WTC11 (cell line): ENCODE measurements around the gene SORCS2. TPM values are rescaled to one million over a fixed set of nuclear protein-coding genes. Genes with fewer than 3 reads are reported as not detected.

Source experiments
- ATAC-seq: fragments of 200-7000 bp; cut with Tn5 transposase; 2 replicates; pipeline ENCODE4 v1.10.0; 2021; ENCODE audit warnings: mild to moderate bottlenecking, moderate library complexity
- CTCF ChIA-PET: fragments of 300-600 bp; sonication (Branson Sonifier 250); formaldehyde crosslinking; loops from one replicate; lab custom pipeline; 2021; ENCODE audit warnings: antibody characterized with exemption; lab: Charles Lee
- POLR2A ChIA-PET: fragments of 350-600 bp; sonication (Branson Sonifier 250); formaldehyde crosslinking; loops from one replicate; lab custom pipeline; 2021; ENCODE audit warnings: antibody characterized with exemption; lab: Charles Lee
- DNase-seq: peaks from one replicate; pipeline ENCODE4 v3.0.0; 2021; ENCODE audit warnings: low spot score
- H3K27ac Mint-ChIP-seq: 2 replicates; pipeline ENCODE4 v1.8.0; 2021; ENCODE audit warnings: mixed read lengths
- H3K27me3 Mint-ChIP-seq: 2 replicates; pipeline ENCODE4 v1.8.0; 2021; ENCODE audit warnings: low read depth, mild to moderate bottlenecking, moderate library complexity, mixed read lengths
- H3K36me3 Mint-ChIP-seq: 2 replicates; pipeline ENCODE4 v1.8.0; 2021; ENCODE audit warnings: mixed read lengths
- H3K4me1 Mint-ChIP-seq: 2 replicates; pipeline ENCODE4 v1.8.0; 2022; ENCODE audit warnings: mixed read lengths
- H3K4me3 Mint-ChIP-seq: 2 replicates; pipeline ENCODE4 v1.8.0; 2021; ENCODE audit warnings: mild to moderate bottlenecking, moderate library complexity, mixed read lengths
- H3K9me3 Mint-ChIP-seq: 2 replicates; pipeline ENCODE4 v1.8.0; 2021; ENCODE audit warnings: mixed read lengths
- E2F1 ChIP-seq: sonication (generic); formaldehyde crosslinking; IDR thresholded peaks from 2 replicates; pipeline ENCODE4 v1.8.0; 2022; ENCODE audit warnings: mild to moderate bottlenecking, missing genetic modification reagents
- FOXK1 ChIP-seq: sonication (generic); formaldehyde crosslinking; IDR thresholded peaks from 2 replicates; pipeline ENCODE4 v1.8.0; 2022; ENCODE audit warnings: mild to moderate bottlenecking, moderate library complexity, missing genetic modification reagents
- FOXP1 ChIP-seq: sonication (generic); formaldehyde crosslinking; IDR thresholded peaks from 2 replicates; pipeline ENCODE4 v1.8.0; 2022; ENCODE audit warnings: missing genetic modification reagents, mild to moderate bottlenecking, moderate library complexity, borderline replicate concordance
- FOXP4 ChIP-seq: sonication (generic); formaldehyde crosslinking; IDR thresholded peaks from 2 replicates; pipeline ENCODE4 v1.8.0; 2022; ENCODE audit warnings: mild to moderate bottlenecking, missing genetic modification reagents
- GRHL2 ChIP-seq: fragments of 250-450 bp; sonication (Bioruptor Pico); IDR thresholded peaks from 2 replicates; pipeline ENCODE4 v1.8.0; 2022; ENCODE audit warnings: mild to moderate bottlenecking, moderate library complexity; ENCODE audit not compliant: insufficient replicate concordance, severe bottlenecking
- JUN ChIP-seq: sonication (generic); formaldehyde crosslinking; IDR thresholded peaks from 2 replicates; pipeline ENCODE4 v1.8.0; 2023; ENCODE audit warnings: mild to moderate bottlenecking, missing genetic modification reagents
- PRDM15 ChIP-seq: sonication (generic); formaldehyde crosslinking; IDR thresholded peaks from 2 replicates; pipeline ENCODE4 v1.8.0; 2022; ENCODE audit warnings: missing genetic modification reagents
- PRRX2 ChIP-seq: fragments of 250-450 bp; sonication (Bioruptor Pico); IDR thresholded peaks from 2 replicates; pipeline ENCODE4 v1.8.0; 2021; ENCODE audit warnings: mild to moderate bottlenecking
- TEAD1 ChIP-seq: sonication (generic); formaldehyde crosslinking; IDR thresholded peaks from 2 replicates; pipeline ENCODE4 v1.8.0; 2022; ENCODE audit warnings: mild to moderate bottlenecking, missing genetic modification reagents
- ZMAT4 ChIP-seq: fragments of 250-450 bp; sonication (Bioruptor Pico); IDR thresholded peaks from 2 replicates; pipeline ENCODE4 v1.9.0; 2021; ENCODE audit warnings: mild to moderate bottlenecking
- ZNF219 ChIP-seq: sonication (generic); formaldehyde crosslinking; IDR thresholded peaks from 2 replicates; pipeline ENCODE4 v1.8.0; 2023; ENCODE audit warnings: missing genetic modification reagents, mild to moderate bottlenecking, borderline replicate concordance
- ZNF232 ChIP-seq: sonication (generic); formaldehyde crosslinking; IDR thresholded peaks from 2 replicates; pipeline ENCODE4 v1.8.0; 2022; ENCODE audit warnings: mild to moderate bottlenecking, missing genetic modification reagents
- ZNF281 ChIP-seq: sonication (generic); formaldehyde crosslinking; IDR thresholded peaks from 2 replicates; pipeline ENCODE4 v1.8.0; 2023; ENCODE audit warnings: mild to moderate bottlenecking, missing genetic modification reagents
- ZNF532 ChIP-seq: fragments of 250-450 bp; sonication (Bioruptor Pico); IDR thresholded peaks from 2 replicates; pipeline ENCODE4 v1.9.0; 2021; ENCODE audit warnings: mild to moderate bottlenecking, borderline replicate concordance
- ZNF671 ChIP-seq: fragments of 250-450 bp; sonication (Bioruptor Pico); IDR thresholded peaks from 2 replicates; pipeline ENCODE4 v1.8.0; 2021; ENCODE audit warnings: mild to moderate bottlenecking
- total RNA-seq: library from RNA; stranded (reverse); gene quantifications from 3 replicates; pipeline ENCODE4 v1.2.3, GENCODE V29; 2021

SORCS2 gene
- total RNA-seq, 1 experiment from 2014 or later = 6.6 TPM

- Mint-ChIP-seq H3K4me3 (no peak overlapping the region), H3K27ac (no peak overlapping the region), H3K27me3 (peaks cover 8% of the 10 kb centered on the region), H3K4me1 (peaks cover 3% of the 10 kb centered on the region), H3K36me3 (no peaks in the 10 kb centered on the region), H3K9me3 (no peaks in the 10 kb centered on the region)
- DNase-seq = no peak
- POLR2A ChIA-PET = no interaction called here
- CTCF ChIA-PET = interaction anchor here (0.8 to 0.9 kb wide), 2 partner anchors 10 to 87 kb away, joined by 3 read pairs; no protein-coding TSS in a partner anchor
- TF ChIP-seq E2F1 (CRISPR knock-in tag) (no peak), FOXK1 (CRISPR knock-in tag) (no peak)
- TF ChIP-seq, all 79 proteins: peak for 0
- no peak for ATAC-seq
These were observed 523.1 kb downstream of the SORCS2 start for GRCh38 chr4:7715271-7716009.

- Mint-ChIP-seq H3K27ac (no peak overlapping the region), H3K4me3 (no peak overlapping the region), H3K27me3 (peaks cover 8% of the 10 kb centered on the region), H3K4me1 (peaks cover 3% of the 10 kb centered on the region), H3K9me3 (no peaks in the 10 kb centered on the region), H3K36me3 (no peaks in the 10 kb centered on the region)
- CTCF ChIA-PET = interaction anchor here (0.8 to 0.9 kb wide), 2 partner anchors 11 to 86 kb away, joined by 3 read pairs; no protein-coding TSS in a partner anchor
- ATAC-seq (no peak), DNase-seq (no peak)
- TF ChIP-seq FOXP1 (no peak), ZNF232 (CRISPR knock-in tag) (no peak)
- POLR2A ChIA-PET = no interaction called here
These were observed 523.8 kb downstream of the SORCS2 start for GRCh38 chr4:7716010-7716721.

GRCh38 chr4:7717161-7717560, 524.8 kb downstream of the SORCS2 start:
- H3K4me3 Mint-ChIP-seq = no peak overlapping the region
- ATAC-seq (no peak), DNase-seq (no peak)
- H3K27ac Mint-ChIP-seq = no peak overlapping the region
- POLR2A ChIA-PET = no interaction called here
- H3K27me3 Mint-ChIP-seq = peaks cover 8% of the 10 kb centered on the region
- no peaks in the 10 kb centered on the region for H3K36me3 Mint-ChIP-seq
- CTCF ChIA-PET = no interaction called here
- H3K4me1 Mint-ChIP-seq = peaks cover 3% of the 10 kb centered on the region
- H3K9me3 Mint-ChIP-seq = no peaks in the 10 kb centered on the region
- no peak for TF ChIP-seq ZNF281 (CRISPR knock-in tag)
- no peak for TF ChIP-seq FOXP4 (CRISPR knock-in tag)
- TF ChIP-seq ZMAT4 (CRISPR knock-in tag) = no peak
- no peak for TF ChIP-seq JUN (CRISPR knock-in tag)
- TF ChIP-seq TEAD1 (CRISPR knock-in tag) = no peak
- TF ChIP-seq ZNF671 = no peak
- no peak for TF ChIP-seq GRHL2 (CRISPR knock-in tag)
- no peak for TF ChIP-seq ZNF219 (CRISPR knock-in tag)
- TF ChIP-seq PRDM15 (CRISPR knock-in tag) = no peak
- no peak for TF ChIP-seq FOXK1 (CRISPR knock-in tag)
- TF ChIP-seq ZNF532 (CRISPR knock-in tag) = no peak
- no peak for TF ChIP-seq PRRX2 (CRISPR knock-in tag)
